Hepatocyte (in vitro differentiated cells): ENCODE results near the gene ORM1. TPM values are rescaled to one million over a fixed set of nuclear protein-coding genes. Genes with fewer than 3 reads are reported as not detected.

ENCODE experiments used
- DNase-seq: peaks from one replicate; pipeline ENCODE4 v3.0.0-alpha.2; 2016; ENCODE audit warnings: low spot score
- H2AFZ ChIP-seq: fragments of 200-600 bp; sonication (generic); 2 replicates; pipeline ENCODE4 v1.6.0; 2016; ENCODE audit warnings: antibody characterized with exemption, mild to moderate bottlenecking
- H3K27ac ChIP-seq: fragments of 200-600 bp; sonication (generic); 2 replicates; pipeline ENCODE4 v1.5.1; 2016; ENCODE audit warnings: mild to moderate bottlenecking
- H3K27me3 ChIP-seq: fragments of 200-600 bp; sonication (generic); 2 replicates; pipeline ENCODE4 v1.6.1; 2016
- H3K36me3 ChIP-seq: fragments of 200-600 bp; sonication (generic); replicated peaks from 2 replicates; pipeline ENCODE4 v1.5.1; 2016; ENCODE audit warnings: low read depth; ENCODE audit not compliant: insufficient read depth
- H3K4me1 ChIP-seq: fragments of 200-600 bp; sonication (generic); 2 replicates; pipeline ENCODE4 v1.5.1; 2016; ENCODE audit warnings: mild to moderate bottlenecking, moderate library complexity; ENCODE audit not compliant: insufficient read depth
- H3K4me2 ChIP-seq: fragments of 200-600 bp; sonication (generic); 2 replicates; pipeline ENCODE4 v1.6.0; 2016
- H3K4me3 ChIP-seq: fragments of 200-600 bp; sonication (generic); 2 replicates; pipeline ENCODE4 v1.5.1; 2016; ENCODE audit warnings: mild to moderate bottlenecking
- H3K79me2 ChIP-seq: fragments of 200-600 bp; sonication (generic); 2 replicates; pipeline ENCODE4 v1.6.0; 2017; ENCODE audit warnings: mild to moderate bottlenecking
- H3K9me2 ChIP-seq: fragments of 200-600 bp; sonication (generic); replicated peaks from 2 replicates; pipeline ENCODE4 v1.6.0; 2017; ENCODE audit warnings: mild to moderate bottlenecking; ENCODE audit not compliant: insufficient read depth
- H3K9me3 ChIP-seq: fragments of 200-600 bp; sonication (generic); 2 replicates; pipeline ENCODE4 v1.5.1; 2016; ENCODE audit warnings: low read depth, mild to moderate bottlenecking
- H4K20me1 ChIP-seq: fragments of 200-600 bp; sonication (generic); 2 replicates; pipeline ENCODE4 v1.6.0; 2016; ENCODE audit warnings: mild to moderate bottlenecking; ENCODE audit not compliant: insufficient read depth, poor library complexity, severe bottlenecking
- CTCF ChIP-seq: fragments of 200-600 bp; sonication (generic); IDR thresholded peaks from 2 replicates; pipeline ENCODE4 v1.5.1; 2016; ENCODE audit warnings: antibody characterized with exemption, mild to moderate bottlenecking; ENCODE audit not compliant: poor library complexity
- EZH2 ChIP-seq: fragments of 200-600 bp; sonication (generic); IDR thresholded peaks from 2 replicates; pipeline ENCODE4 v1.6.1; 2016; ENCODE audit warnings: antibody characterized with exemption, mild to moderate bottlenecking, borderline replicate concordance
- EZH2phosphoT487 ChIP-seq: fragments of 200-600 bp; sonication (generic); IDR thresholded peaks from one replicate; pipeline ENCODE4 v1.6.1; 2018; ENCODE audit warnings: antibody characterized with exemption, mild to moderate bottlenecking, low read depth, moderate library complexity; ENCODE audit not compliant: unreplicated experiment, severe bottlenecking
- WGBS: methylation state at CpG from one replicate; pipeline ENCODE4 v1.1.6; 2016; ENCODE audit warnings: low lambda C conversion rate; ENCODE audit errors: missing lambda C conversion rate; 5-methylcytosine and 5-hydroxymethylcytosine counted together
- polyA plus RNA-seq: library from polyadenylated mRNA; unstranded; fragments of >200 nt; fragmentation: Nextera tagmentation; extraction: Ambion mirVana; gene quantifications from 2 replicates; pipeline ENCODE4 v1.2.1, GENCODE V29; 2016
- total RNA-seq: library from RNA; depleted of rRNA; stranded (reverse); fragments of >200 nt; gene quantifications from 2 replicates; pipeline ENCODE4 v1.2.3, GENCODE V29; 2014

Gene ORM1
- total and polyA plus RNA-seq, 2 experiments from 2014 or later, result 472 to 976 TPM

GRCh38 chr9:114344692-114345091 is 21.8 kb downstream of the ORM1 start:
- H3K4me1 ChIP-seq, result peaks cover 11% of the 10 kb centered on the region
- no peaks in the 10 kb centered on the region for H3K9me2 ChIP-seq
- H2AFZ ChIP-seq, result no peak overlapping the region
- TF ChIP-seq EZH2phosphoT487 (no peak), CTCF (no peak)
- H3K79me2 ChIP-seq, result no peaks in the 10 kb centered on the region
- no peaks in the 10 kb centered on the region for H4K20me1 ChIP-seq
- no peak overlapping the region for H3K27ac ChIP-seq
- no peak overlapping the region for H3K4me2 ChIP-seq
- no peaks in the 10 kb centered on the region for H3K9me3 ChIP-seq
- H3K27me3 ChIP-seq, result no peaks in the 10 kb centered on the region
- H3K36me3 ChIP-seq, result no peaks in the 10 kb centered on the region
- no peak for DNase-seq
- 85% methylated on average over 3 of the region's 3 CpGs for WGBS
- no peak overlapping the region for H3K4me3 ChIP-seq

- Histone ChIP-seq H3K27me3 (no peaks in the 10 kb centered on the region), H2AFZ (no peak overlapping the region), H3K4me3 (no peak overlapping the region), H3K9me2 (no peaks in the 10 kb centered on the region), H3K9me3 (no peaks in the 10 kb centered on the region), H3K4me2 (no peak overlapping the region), H3K79me2 (no peaks in the 10 kb centered on the region), H3K27ac (no peak overlapping the region), H3K36me3 (no peaks in the 10 kb centered on the region), H3K4me1 (peaks cover 13% of the 10 kb centered on the region), H4K20me1 (no peaks in the 10 kb centered on the region)
- TF ChIP-seq EZH2phosphoT487 (no peak), CTCF (no peak), EZH2 (no peak)
- DNase-seq, result no peak
- 98% methylated on average over 7 of the region's 7 CpGs for WGBS
Observed at GRCh38 chr9:114345493-114346065, 22.7 kb downstream of the ORM1 start.

GRCh38 chr9:114346146-114346545 is 23.2 kb downstream of the ORM1 start:
- no peak overlapping the region for H3K4me2 ChIP-seq
- no peak for DNase-seq
- H3K9me3 ChIP-seq, result no peaks in the 10 kb centered on the region
- TF ChIP-seq EZH2, result no peak
- no peak overlapping the region for H3K27ac ChIP-seq
- H3K27me3 ChIP-seq, result no peaks in the 10 kb centered on the region
- H4K20me1 ChIP-seq, result no peaks in the 10 kb centered on the region
- no peak overlapping the region for H2AFZ ChIP-seq
- H3K79me2 ChIP-seq, result no peaks in the 10 kb centered on the region
- no peaks in the 10 kb centered on the region for H3K36me3 ChIP-seq
- no peak overlapping the region for H3K4me3 ChIP-seq
- no peaks in the 10 kb centered on the region for H3K9me2 ChIP-seq
- WGBS, result 88% methylated on average over 11 of the region's 11 CpGs
- H3K4me1 ChIP-seq, result peaks cover 13% of the 10 kb centered on the region

- no peak for DNase-seq
- H3K36me3 ChIP-seq, result no peaks in the 10 kb centered on the region
- H3K9me3 ChIP-seq, result no peaks in the 10 kb centered on the region
- no peak overlapping the region for H3K4me3 ChIP-seq
- H3K4me2 ChIP-seq, result no peak overlapping the region
- TF ChIP-seq EZH2phosphoT487, result no peak
- TF ChIP-seq CTCF, result no peak
- no peak for TF ChIP-seq EZH2
- H3K27ac ChIP-seq, result no peak overlapping the region
- H3K79me2 ChIP-seq, result no peaks in the 10 kb centered on the region
- no peaks in the 10 kb centered on the region for H4K20me1 ChIP-seq
- H3K9me2 ChIP-seq, result no peaks in the 10 kb centered on the region
- WGBS, result 92% methylated on average over 15 of the region's 15 CpGs
- peaks cover 13% of the 10 kb centered on the region for H3K4me1 ChIP-seq
- no peaks in the 10 kb centered on the region for H3K27me3 ChIP-seq
- no peak overlapping the region for H2AFZ ChIP-seq
Observed at GRCh38 chr9:114347675-114348074, 24.8 kb downstream of the ORM1 start.
